ENCODE results near the gene LDB2.
"Not testable (repeated sequence)": the region's sequence is repeated elsewhere in the genome, so short reads cannot be mapped to it uniquely, and the experiment has no call there.

LDB2 gene

DNA sequence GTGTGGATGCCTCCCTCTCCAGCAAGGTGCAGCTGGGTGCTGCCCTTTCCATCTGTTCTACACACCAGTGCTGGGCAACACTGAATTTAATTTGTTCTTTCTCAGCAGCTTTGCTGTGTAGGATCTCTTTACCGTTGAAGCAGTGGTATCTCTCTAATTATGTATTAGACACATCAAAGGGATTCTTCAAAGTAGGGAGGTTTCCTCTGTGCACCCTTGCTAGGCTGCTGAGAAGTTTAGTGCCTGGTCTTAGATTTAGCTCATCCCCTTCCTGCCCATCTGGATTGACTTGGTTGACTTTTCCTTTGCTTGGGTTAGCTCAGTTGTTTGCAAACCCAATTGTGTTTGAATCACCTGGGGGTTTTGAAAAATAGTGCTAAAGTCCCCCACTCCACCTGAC is 27.8 kb upstream of the LDB2 start:
- Histone ChIP-seq H3K4me1 (ENCODE audit: control insufficient read depth, low read depth, low read length) (peaks cover 6% of the 10 kb centered on the region), H4K8ac (ENCODE audit: low read depth, low read length) (no peak overlapping the region), H3K4me2 (ENCODE audit: low read length) (no peak overlapping the region), H3K18ac (ENCODE audit: low read length) (peak overlapping the region; percentile 0), H3K4me3 (ENCODE audit: low read length) (no peak overlapping the region), H2BK15ac (replicated peaks; ENCODE audit: low read depth) (no peak overlapping the region), H3K56ac (ENCODE audit: low read length) (no peak overlapping the region), H3K27me3 (ENCODE audit: insufficient read depth, low read length, poor library complexity) (no peaks in the 10 kb centered on the region), H3K79me1 (ENCODE audit: low read length) (no peaks in the 10 kb centered on the region), H3K36me3 (ENCODE audit: control insufficient read depth, insufficient read depth, low read length) (no peaks in the 10 kb centered on the region), H2BK120ac (ENCODE audit: low read depth, low read length) (no peak overlapping the region), H3K79me2 (ENCODE audit: control insufficient read depth, insufficient read depth, low read length) (no peaks in the 10 kb centered on the region), H3K27ac (ENCODE audit: low read depth, low read length) (no peak overlapping the region), H3K23ac (ENCODE audit: low read length) (no peak overlapping the region), H3K4ac (ENCODE audit: low read depth, low read length) (peak overlapping the region; percentile 50), H2AK5ac (ENCODE audit: low read length) (no peak overlapping the region), H4K5ac (ENCODE audit: low read length) (no peak overlapping the region), H2BK5ac (ENCODE audit: low read length) (no peak overlapping the region), H3K9ac (ENCODE audit: low read length) (no peak overlapping the region)
- DNase-seq = no peak
- WGBS (ENCODE audit: extremely low coverage, insufficient coverage, low lambda C conversion rate) = no CpG with 5 or more reads among the region's 1 CpG

- not testable (repeated sequence) for H3K79me1 ChIP-seq (ENCODE audit: low read length); H3K79me2 ChIP-seq (ENCODE audit: control insufficient read depth, insufficient read depth, low read length); H4K8ac ChIP-seq (ENCODE audit: low read depth, low read length); H3K4me1 ChIP-seq (ENCODE audit: control insufficient read depth, low read depth, low read length); H4K5ac ChIP-seq (ENCODE audit: low read length); H2BK15ac ChIP-seq (replicated peaks; ENCODE audit: low read depth); H2BK5ac ChIP-seq (ENCODE audit: low read length); H3K23ac ChIP-seq (ENCODE audit: low read length); H2AK5ac ChIP-seq (ENCODE audit: low read length); H3K4me2 ChIP-seq (ENCODE audit: low read length); H3K4me3 ChIP-seq (ENCODE audit: low read length); H3K36me3 ChIP-seq (ENCODE audit: control insufficient read depth, insufficient read depth, low read length); H3K27me3 ChIP-seq (ENCODE audit: insufficient read depth, low read length, poor library complexity)
- H2BK120ac ChIP-seq (ENCODE audit: low read depth, low read length) = peak overlapping the region; percentile 99
- H3K4ac ChIP-seq (ENCODE audit: low read depth, low read length) = peak overlapping the region; percentile 94
- peak; percentile 96 for DNase-seq
- H3K9ac ChIP-seq (ENCODE audit: low read length) = peak overlapping the region; percentile 45
- no CpG with 5 or more reads among the region's 4 CpGs for WGBS (ENCODE audit: extremely low coverage, insufficient coverage, low lambda C conversion rate)
- peak overlapping the region; percentile 81 for H3K56ac ChIP-seq (ENCODE audit: low read length)
- H3K18ac ChIP-seq (ENCODE audit: low read length) = peak overlapping the region; percentile 97
- peak overlapping the region; percentile 78 for H3K27ac ChIP-seq (ENCODE audit: low read depth, low read length)
Measured at GRCh38 chr4:16918716-16919115, 20.3 kb upstream of the LDB2 start.

- Histone ChIP-seq H2BK15ac (replicated peaks; ENCODE audit: low read depth) (peak overlapping the region; percentile 98), H3K23ac (ENCODE audit: low read length) (peak overlapping the region; percentile 25), H2AK5ac (ENCODE audit: low read length) (peak overlapping the region; percentile 97), H3K4me1 (ENCODE audit: control insufficient read depth, low read depth, low read length) (peaks cover 4% of the 10 kb centered on the region), H3K9ac (ENCODE audit: low read length) (peak overlapping the region; percentile 15), H3K79me2 (ENCODE audit: control insufficient read depth, insufficient read depth, low read length) (no peaks in the 10 kb centered on the region), H3K4me2 (ENCODE audit: low read length) (no peak overlapping the region), H2BK120ac (ENCODE audit: low read depth, low read length) (peak overlapping the region; percentile 92), H3K27me3 (ENCODE audit: insufficient read depth, low read length, poor library complexity) (no peaks in the 10 kb centered on the region), H3K79me1 (ENCODE audit: low read length) (no peaks in the 10 kb centered on the region), H3K27ac (ENCODE audit: low read depth, low read length) (peak overlapping the region; percentile 54), H4K8ac (ENCODE audit: low read depth, low read length) (no peak overlapping the region), H3K36me3 (ENCODE audit: control insufficient read depth, insufficient read depth, low read length) (no peaks in the 10 kb centered on the region), H2BK5ac (ENCODE audit: low read length) (peak overlapping the region; percentile 98), H3K56ac (ENCODE audit: low read length) (peak overlapping the region; percentile 85), H4K5ac (ENCODE audit: low read length) (no peak overlapping the region), H3K4ac (ENCODE audit: low read depth, low read length) (peak overlapping the region; percentile 98), H3K4me3 (ENCODE audit: low read length) (no peak overlapping the region), H3K18ac (ENCODE audit: low read length) (peak overlapping the region; percentile 89)
- no CpG with 5 or more reads among the region's 13 CpGs for WGBS (ENCODE audit: extremely low coverage, insufficient coverage, low lambda C conversion rate)
- DNase-seq = peak; percentile 92
Measured at GRCh38 chr4:16916719-16917337, 18.4 kb upstream of the LDB2 start.

GRCh38 chr4:16916031-16916430 is 17.6 kb upstream of the LDB2 start:
- Histone ChIP-seq H3K27ac (ENCODE audit: low read depth, low read length) (no peak overlapping the region), H3K79me1 (ENCODE audit: low read length) (no peaks in the 10 kb centered on the region), H3K4me3 (ENCODE audit: low read length) (no peak overlapping the region), H3K4me1 (ENCODE audit: control insufficient read depth, low read depth, low read length) (peaks cover 4% of the 10 kb centered on the region), H4K8ac (ENCODE audit: low read depth, low read length) (peak overlapping the region; percentile 56), H3K18ac (ENCODE audit: low read length) (peak overlapping the region; percentile 98), H3K4me2 (ENCODE audit: low read length) (no peak overlapping the region), H2BK15ac (replicated peaks; ENCODE audit: low read depth) (no peak overlapping the region), H3K27me3 (ENCODE audit: insufficient read depth, low read length, poor library complexity) (no peaks in the 10 kb centered on the region), H2BK120ac (ENCODE audit: low read depth, low read length) (peak overlapping the region; percentile 92), H3K56ac (ENCODE audit: low read length) (no peak overlapping the region), H4K5ac (ENCODE audit: low read length) (no peak overlapping the region), H3K4ac (ENCODE audit: low read depth, low read length) (no peak overlapping the region), H3K36me3 (ENCODE audit: control insufficient read depth, insufficient read depth, low read length) (no peaks in the 10 kb centered on the region), H2BK5ac (ENCODE audit: low read length) (no peak overlapping the region), H3K79me2 (ENCODE audit: control insufficient read depth, insufficient read depth, low read length) (no peaks in the 10 kb centered on the region), H3K9ac (ENCODE audit: low read length) (no peak overlapping the region), H2AK5ac (ENCODE audit: low read length) (no peak overlapping the region), H3K23ac (ENCODE audit: low read length) (no peak overlapping the region)
- no CpG with 5 or more reads among the region's 2 CpGs for WGBS (ENCODE audit: extremely low coverage, insufficient coverage, low lambda C conversion rate)
- DNase-seq = no peak

DNA sequence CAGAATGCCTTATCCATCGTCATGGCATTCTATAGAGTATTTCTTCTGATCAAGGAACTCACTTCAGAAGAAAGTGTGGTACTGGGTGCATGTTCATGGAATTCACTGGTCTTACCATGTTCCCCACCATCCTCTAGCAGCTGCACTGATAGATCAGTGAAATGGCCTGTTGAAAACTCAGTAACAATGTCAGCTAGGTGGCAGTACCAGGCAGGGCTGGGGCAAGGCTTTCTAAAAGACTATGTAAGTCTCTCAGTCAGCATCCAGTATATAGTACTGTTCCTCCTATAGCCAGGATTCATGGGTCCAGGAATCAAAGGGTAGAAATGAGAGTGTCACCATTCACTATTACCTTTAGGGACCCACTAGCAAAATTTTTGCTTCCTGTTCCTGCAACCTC is 15.8 kb upstream of the LDB2 start:
- Histone ChIP-seq H3K4me3 (ENCODE audit: low read length) (no peak overlapping the region), H3K4me2 (ENCODE audit: low read length) (no peak overlapping the region), H4K5ac (ENCODE audit: low read length) (no peak overlapping the region), H2BK15ac (replicated peaks; ENCODE audit: low read depth) (no peak overlapping the region), H2BK120ac (ENCODE audit: low read depth, low read length) (peak overlapping the region; percentile 16), H3K27ac (ENCODE audit: low read depth, low read length) (no peak overlapping the region), H3K23ac (ENCODE audit: low read length) (no peak overlapping the region), H3K79me1 (ENCODE audit: low read length) (no peaks in the 10 kb centered on the region), H3K4ac (ENCODE audit: low read depth, low read length) (peak overlapping the region; percentile 89), H2BK5ac (ENCODE audit: low read length) (no peak overlapping the region), H3K4me1 (ENCODE audit: control insufficient read depth, low read depth, low read length) (peaks cover 7% of the 10 kb centered on the region), H3K36me3 (ENCODE audit: control insufficient read depth, insufficient read depth, low read length) (no peaks in the 10 kb centered on the region), H3K9ac (ENCODE audit: low read length) (no peak overlapping the region), H3K56ac (ENCODE audit: low read length) (no peak overlapping the region), H3K27me3 (ENCODE audit: insufficient read depth, low read length, poor library complexity) (no peaks in the 10 kb centered on the region), H3K79me2 (ENCODE audit: control insufficient read depth, insufficient read depth, low read length) (no peaks in the 10 kb centered on the region), H2AK5ac (ENCODE audit: low read length) (no peak overlapping the region), H4K8ac (ENCODE audit: low read depth, low read length) (no peak overlapping the region), H3K18ac (ENCODE audit: low read length) (peak overlapping the region; percentile 35)
- peak; percentile 78 for DNase-seq
- WGBS (ENCODE audit: extremely low coverage, insufficient coverage, low lambda C conversion rate) = no CpG with 5 or more reads among the region's 1 CpG

DNA sequence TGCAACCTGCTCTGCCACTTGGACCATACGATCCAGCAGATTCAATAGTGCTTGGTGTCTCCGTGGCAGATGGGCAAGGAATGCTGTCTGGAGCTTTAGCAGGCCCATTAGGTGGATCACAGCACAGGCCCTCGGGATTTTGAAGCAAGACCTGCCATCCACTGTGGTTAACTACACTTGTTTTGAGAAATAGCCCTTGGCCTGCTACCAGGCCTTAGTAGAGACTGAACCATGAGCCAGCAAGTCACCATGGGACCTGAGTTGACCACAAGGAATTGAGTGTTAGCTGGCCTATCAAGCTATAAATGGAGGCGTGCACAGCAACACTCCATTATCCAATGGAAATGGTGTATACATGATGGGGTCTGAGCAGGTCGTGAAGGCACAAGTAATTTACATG is 14.5 kb upstream of the LDB2 start:
- Histone ChIP-seq H3K79me2 (ENCODE audit: control insufficient read depth, insufficient read depth, low read length) (no peaks in the 10 kb centered on the region), H2BK120ac (ENCODE audit: low read depth, low read length) (no peak overlapping the region), H3K23ac (ENCODE audit: low read length) (no peak overlapping the region), H3K4me1 (ENCODE audit: control insufficient read depth, low read depth, low read length) (peaks cover 14% of the 10 kb centered on the region), H2AK5ac (ENCODE audit: low read length) (no peak overlapping the region), H2BK15ac (replicated peaks; ENCODE audit: low read depth) (no peak overlapping the region), H3K18ac (ENCODE audit: low read length) (no peak overlapping the region), H4K5ac (ENCODE audit: low read length) (no peak overlapping the region), H4K8ac (ENCODE audit: low read depth, low read length) (no peak overlapping the region), H3K4me3 (ENCODE audit: low read length) (no peak overlapping the region), H2BK5ac (ENCODE audit: low read length) (no peak overlapping the region), H3K27ac (ENCODE audit: low read depth, low read length) (no peak overlapping the region), H3K79me1 (ENCODE audit: low read length) (no peaks in the 10 kb centered on the region), H3K4me2 (ENCODE audit: low read length) (no peak overlapping the region), H3K56ac (ENCODE audit: low read length) (no peak overlapping the region), H3K36me3 (ENCODE audit: control insufficient read depth, insufficient read depth, low read length) (no peaks in the 10 kb centered on the region), H3K27me3 (ENCODE audit: insufficient read depth, low read length, poor library complexity) (no peaks in the 10 kb centered on the region), H3K4ac (ENCODE audit: low read depth, low read length) (no peak overlapping the region), H3K9ac (ENCODE audit: low read length) (no peak overlapping the region)
- no CpG with 5 or more reads among the region's 5 CpGs for WGBS (ENCODE audit: extremely low coverage, insufficient coverage, low lambda C conversion rate)
- no peak for DNase-seq

Data from mesendoderm (in vitro differentiated cells).